ENCODE measurements around the gene IL21R.
A peak's percentile ranks its signal among the peaks of the same experiment; 100 is the strongest.

The IL21R gene

DNA sequence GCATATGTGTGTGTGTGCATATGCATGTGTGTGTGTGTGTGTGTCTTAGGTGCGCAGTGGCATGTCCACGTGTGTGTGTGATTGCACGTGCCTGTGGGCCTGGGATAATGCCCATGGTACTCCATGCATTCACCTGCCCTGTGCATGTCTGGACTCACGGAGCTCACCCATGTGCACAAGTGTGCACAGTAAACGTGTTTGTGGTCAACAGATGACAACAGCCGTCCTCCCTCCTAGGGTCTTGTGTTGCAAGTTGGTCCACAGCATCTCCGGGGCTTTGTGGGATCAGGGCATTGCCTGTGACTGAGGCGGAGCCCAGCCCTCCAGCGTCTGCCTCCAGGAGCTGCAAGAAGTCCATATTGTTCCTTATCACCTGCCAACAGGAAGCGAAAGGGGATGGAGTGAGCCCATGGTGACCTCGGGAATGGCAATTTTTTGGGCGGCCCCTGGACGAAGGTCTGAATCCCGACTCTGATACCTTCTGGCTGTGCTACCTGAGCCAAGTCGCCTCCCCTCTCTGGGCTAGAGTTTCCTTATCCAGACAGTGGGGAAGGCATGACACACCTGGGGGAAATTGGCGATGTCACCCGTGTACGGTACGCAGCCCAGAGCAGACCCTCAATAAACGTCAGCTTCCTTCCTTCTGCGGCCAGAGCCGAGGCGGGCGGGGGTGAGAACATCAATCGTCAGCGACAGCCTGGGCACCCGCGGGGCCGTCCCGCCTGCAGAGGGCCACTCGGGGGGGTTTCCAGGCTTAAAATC lies 47.6 kb downstream of the IL21R start:
- Histone ChIP-seq H3K9me3 (ENCODE audit: control insufficient read depth, insufficient read depth, low read depth, low read length) (no peaks in the 10 kb centered on the region), H3K4me1 (ENCODE audit: control insufficient read depth, insufficient read depth, low read length) (no peaks in the 10 kb centered on the region), H3K4me3 (ENCODE audit: low read depth, low read length) (no peak overlapping the region), H3K27ac (ENCODE audit: extremely low read depth, low read depth, low read length) (no peak overlapping the region), H3K36me3 (ENCODE audit: control insufficient read depth in 2 of 2, insufficient read depth in 1 of 2, low read length in 2 of 2) (no peaks in the 10 kb centered on the region)
- TF ChIP-seq ZSCAN4 (tag by site-specific recombination; IDR thresholded peaks at IDR 0.05) (peak; percentile 72), KLF1 (tag by site-specific recombination; IDR thresholded peaks at IDR 0.05) (no peak)
- POLR2A ChIA-PET = no interaction called here
- CTCF ChIA-PET = interaction anchor here (1.0 to 1.2 kb wide), 2 partner anchors 13 to 304 kb away, joined by 3 read pairs; no protein-coding TSS in a partner anchor

- TF ChIP-seq SALL2 (tag by site-specific recombination; IDR thresholded peaks at IDR 0.05; ENCODE audit: borderline replicate concordance) = no peak
- 0 out of 2 replicates have a peak, but pooled peaks have one; percentile 24 for TF ChIP-seq ZIC2 (tag by site-specific recombination; IDR thresholded peaks at IDR 0.05)
- no peak for TF ChIP-seq ZNF175 (tag by site-specific recombination; IDR thresholded peaks at IDR 0.05)
- ChIA-PET POLR2A (no interaction called here), CTCF (interaction anchor here (1.0 to 1.2 kb wide), 2 partner anchors 12 to 304 kb away, joined by 3 read pairs; no protein-coding TSS in a partner anchor)
- H3K27ac ChIP-seq (ENCODE audit: extremely low read depth, low read depth, low read length) = no peak overlapping the region
- H3K36me3 ChIP-seq (ENCODE audit: control insufficient read depth in 2 of 2, insufficient read depth in 1 of 2, low read length in 2 of 2) = no peaks in the 10 kb centered on the region
- no peak overlapping the region for H3K4me3 ChIP-seq (ENCODE audit: low read depth, low read length)
- no peaks in the 10 kb centered on the region for H3K9me3 ChIP-seq (ENCODE audit: control insufficient read depth, insufficient read depth, low read depth, low read length)
- no peaks in the 10 kb centered on the region for H3K4me1 ChIP-seq (ENCODE audit: control insufficient read depth, insufficient read depth, low read length)
Measured at GRCh38 chr16:27450196-27450549, 48.2 kb downstream of the IL21R start.

DNA sequence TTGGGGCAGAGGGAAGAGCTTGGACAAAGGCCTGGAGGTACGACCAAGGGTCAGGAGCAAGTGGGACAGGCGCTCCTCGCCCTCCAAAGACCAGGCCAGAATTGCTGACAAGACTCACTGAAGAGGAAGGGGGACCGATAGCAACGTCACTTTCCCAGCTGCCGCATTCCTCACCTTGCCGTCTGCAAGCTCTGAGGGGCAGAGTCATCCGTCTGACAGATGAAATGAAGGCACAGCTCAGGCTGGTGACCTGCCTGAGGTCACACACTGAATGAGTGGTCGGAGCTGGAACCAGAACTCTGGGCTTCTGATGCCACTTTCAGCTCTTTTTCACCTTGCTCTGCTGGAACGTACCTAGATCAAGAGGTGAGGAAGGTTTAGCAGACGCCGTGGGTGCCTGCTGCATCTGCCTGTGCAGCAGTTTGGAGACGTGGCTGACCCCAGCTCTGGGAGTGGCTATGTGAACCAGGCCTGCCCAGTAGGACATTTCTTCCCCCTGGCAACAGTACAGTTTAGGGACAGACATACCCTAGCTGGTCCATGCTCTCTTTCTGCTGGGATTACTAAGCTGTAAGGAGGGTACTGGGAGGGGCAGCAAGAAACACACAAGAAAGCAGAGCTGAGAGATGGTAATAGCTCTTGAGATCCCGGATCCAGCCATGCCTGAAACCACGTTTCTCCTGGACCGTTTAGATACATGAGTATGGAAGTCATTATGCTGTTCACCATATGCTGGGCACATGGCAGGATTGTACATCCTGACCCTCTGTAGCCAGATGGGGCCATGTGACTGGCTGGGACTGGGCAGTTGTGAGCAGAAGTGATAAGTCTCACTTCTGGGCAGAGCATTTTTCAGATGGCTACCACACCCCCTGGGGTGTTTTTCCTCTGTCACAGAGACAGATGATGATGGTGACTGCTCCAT lies 50.9 kb downstream of the IL21R start:
- H3K27ac ChIP-seq (ENCODE audit: extremely low read depth, low read depth, low read length) = no peak overlapping the region
- no peak overlapping the region for H3K4me3 ChIP-seq (ENCODE audit: low read depth, low read length)
- H3K9me3 ChIP-seq (ENCODE audit: control insufficient read depth, insufficient read depth, low read depth, low read length) = no peaks in the 10 kb centered on the region
- H3K36me3 ChIP-seq (ENCODE audit: control insufficient read depth in 2 of 2, insufficient read depth in 1 of 2, low read length in 2 of 2) = no peaks in the 10 kb centered on the region
- TF ChIP-seq EGR2 (tag by site-specific recombination; IDR thresholded peaks at IDR 0.05; ENCODE audit: low read depth) (no peak), ZEB2 (tag by site-specific recombination; IDR thresholded peaks at IDR 0.05) (no peak), ZNF555 (tag by site-specific recombination; conservative IDR thresholded peaks at IDR 0.05) (no peak), GLIS2 (tag by site-specific recombination; IDR thresholded peaks at IDR 0.05) (no peak), TRIM28 (IDR thresholded peaks at IDR 0.05; ENCODE audit: borderline replicate concordance, low read length) (no peak), KLF16 (tag by site-specific recombination; IDR thresholded peaks at IDR 0.05) (no peak), ZNF670 (tag by site-specific recombination; IDR thresholded peaks at IDR 0.05; ENCODE audit: low read depth) (no peak), GLI4 (tag by site-specific recombination; IDR thresholded peaks at IDR 0.05) (no peak), ZNF223 (tag by site-specific recombination; IDR thresholded peaks at IDR 0.05) (no peak), ZNF529 (tag by site-specific recombination; IDR thresholded peaks at IDR 0.05; ENCODE audit: insufficient replicate concordance) (no peak), ZBTB1 (tag by site-specific recombination; IDR thresholded peaks at IDR 0.05) (no peak), ZNF140 (tag by site-specific recombination; IDR thresholded peaks at IDR 0.05) (no peak), ZNF621 (tag by site-specific recombination; IDR thresholded peaks at IDR 0.05) (no peak), ZNF239 (tag by site-specific recombination; IDR thresholded peaks at IDR 0.05) (no peak), ZNF324 (tag by site-specific recombination; IDR thresholded peaks at IDR 0.05) (no peak)
- TF ChIP-seq, protein P1, sequence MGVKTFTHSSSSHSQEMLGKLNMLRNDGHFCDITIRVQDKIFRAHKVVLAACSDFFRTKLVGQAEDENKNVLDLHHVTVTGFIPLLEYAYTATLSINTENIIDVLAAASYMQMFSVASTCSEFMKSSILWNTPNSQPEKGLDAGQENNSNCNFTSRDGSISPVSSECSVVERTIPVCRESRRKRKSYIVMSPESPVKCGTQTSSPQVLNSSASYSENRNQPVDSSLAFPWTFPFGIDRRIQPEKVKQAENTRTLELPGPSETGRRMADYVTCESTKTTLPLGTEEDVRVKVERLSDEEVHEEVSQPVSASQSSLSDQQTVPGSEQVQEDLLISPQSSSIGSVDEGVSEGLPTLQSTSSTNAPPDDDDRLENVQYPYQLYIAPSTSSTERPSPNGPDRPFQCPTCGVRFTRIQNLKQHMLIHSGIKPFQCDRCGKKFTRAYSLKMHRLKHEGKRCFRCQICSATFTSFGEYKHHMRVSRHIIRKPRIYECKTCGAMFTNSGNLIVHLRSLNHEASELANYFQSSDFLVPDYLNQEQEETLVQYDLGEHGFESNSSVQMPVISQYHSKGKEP (tag by site-specific recombination; IDR thresholded peaks at IDR 0.05) = no peak
- TF ChIP-seq, protein P2, sequence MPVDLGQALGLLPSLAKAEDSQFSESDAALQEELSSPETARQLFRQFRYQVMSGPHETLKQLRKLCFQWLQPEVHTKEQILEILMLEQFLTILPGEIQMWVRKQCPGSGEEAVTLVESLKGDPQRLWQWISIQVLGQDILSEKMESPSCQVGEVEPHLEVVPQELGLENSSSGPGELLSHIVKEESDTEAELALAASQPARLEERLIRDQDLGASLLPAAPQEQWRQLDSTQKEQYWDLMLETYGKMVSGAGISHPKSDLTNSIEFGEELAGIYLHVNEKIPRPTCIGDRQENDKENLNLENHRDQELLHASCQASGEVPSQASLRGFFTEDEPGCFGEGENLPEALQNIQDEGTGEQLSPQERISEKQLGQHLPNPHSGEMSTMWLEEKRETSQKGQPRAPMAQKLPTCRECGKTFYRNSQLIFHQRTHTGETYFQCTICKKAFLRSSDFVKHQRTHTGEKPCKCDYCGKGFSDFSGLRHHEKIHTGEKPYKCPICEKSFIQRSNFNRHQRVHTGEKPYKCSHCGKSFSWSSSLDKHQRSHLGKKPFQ (tag by site-specific recombination; IDR thresholded peaks at IDR 0.05) = no peak
- TF ChIP-seq, protein P3, sequence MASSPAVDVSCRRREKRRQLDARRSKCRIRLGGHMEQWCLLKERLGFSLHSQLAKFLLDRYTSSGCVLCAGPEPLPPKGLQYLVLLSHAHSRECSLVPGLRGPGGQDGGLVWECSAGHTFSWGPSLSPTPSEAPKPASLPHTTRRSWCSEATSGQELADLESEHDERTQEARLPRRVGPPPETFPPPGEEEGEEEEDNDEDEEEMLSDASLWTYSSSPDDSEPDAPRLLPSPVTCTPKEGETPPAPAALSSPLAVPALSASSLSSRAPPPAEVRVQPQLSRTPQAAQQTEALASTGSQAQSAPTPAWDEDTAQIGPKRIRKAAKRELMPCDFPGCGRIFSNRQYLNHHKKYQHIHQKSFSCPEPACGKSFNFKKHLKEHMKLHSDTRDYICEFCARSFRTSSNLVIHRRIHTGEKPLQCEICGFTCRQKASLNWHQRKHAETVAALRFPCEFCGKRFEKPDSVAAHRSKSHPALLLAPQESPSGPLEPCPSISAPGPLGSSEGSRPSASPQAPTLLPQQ (tag by site-specific recombination; IDR thresholded peaks at IDR 0.05) = no peak
- ChIA-PET CTCF (interaction anchor here (0.7 to 1.4 kb wide), 2 partner anchors 265 to 297 kb away, joined by 3 read pairs; no protein-coding TSS in a partner anchor), POLR2A (no interaction called here)
- no peaks in the 10 kb centered on the region for H3K4me1 ChIP-seq (ENCODE audit: control insufficient read depth, insufficient read depth, low read length)

Measured in HEK293 (cell line).